PC-3 (cell line): ENCODE results near the gene PCLAF.
"Not testable (repeated sequence)": the region's sequence is repeated elsewhere in the genome, so short reads cannot be mapped to it uniquely, and the experiment has no call there.

Experiments used
- EZH2 ChIP-seq: fragments of 300-600 bp; sonication (generic); IDR thresholded peaks from one replicate; pipeline ENCODE4 v1.6.1; 2017; ENCODE audit warnings: antibody characterized with exemption, mild to moderate bottlenecking, low read length; ENCODE audit not compliant: unreplicated experiment
- EZH2phosphoT487 ChIP-seq: fragments of 300-600 bp; sonication (generic); IDR thresholded peaks from 2 replicates; pipeline ENCODE4 v1.6.1; 2018; ENCODE audit warnings: mild to moderate bottlenecking, antibody characterized with exemption, low read length, borderline replicate concordance
- TF ChIP-seq, protein P1 (sequence below): fragments of 300-600 bp; sonication (generic); conservative IDR thresholded peaks from 2 replicates; pipeline ENCODE4 v1.5.1; 2017; ENCODE audit warnings: antibody characterized with exemption, low read depth, mild to moderate bottlenecking, low read length

DNA sequence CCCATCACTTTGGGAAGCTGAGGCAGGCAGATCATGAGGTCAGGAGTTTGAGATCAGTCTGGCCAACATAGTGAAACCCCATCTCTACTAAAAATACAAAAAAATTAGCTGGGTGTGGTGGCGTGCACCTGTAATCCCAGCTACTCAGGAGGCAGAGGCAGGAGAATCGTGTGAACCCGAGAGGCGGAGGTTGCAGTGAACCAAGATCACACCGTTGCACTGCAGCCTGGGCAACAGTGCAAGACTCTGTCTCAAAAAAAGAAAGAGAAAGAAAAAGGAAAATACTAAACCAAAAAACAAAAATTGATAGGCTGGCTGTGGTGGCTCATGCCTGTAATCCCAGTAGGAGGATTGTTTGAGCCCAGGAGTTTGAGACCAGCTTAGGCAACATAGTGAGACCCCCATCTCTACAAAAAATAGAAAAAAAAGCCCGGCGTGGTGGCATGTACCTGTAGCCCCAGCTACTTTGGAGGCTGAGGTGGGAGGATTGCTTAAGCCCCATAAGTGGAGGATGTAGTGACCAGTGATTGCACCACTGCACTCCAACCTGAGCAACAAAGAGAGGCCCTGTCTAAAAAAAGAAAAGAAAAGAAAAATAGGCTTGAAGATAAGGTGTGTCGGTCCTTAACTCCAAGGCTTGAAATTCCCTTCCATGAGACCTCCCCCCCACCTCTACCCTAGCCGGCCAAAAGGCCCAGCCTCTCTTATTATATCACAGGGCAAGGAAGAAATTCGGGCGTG lies 941 bp downstream of the PCLAF start:
- TF ChIP-seq, protein P1, sequence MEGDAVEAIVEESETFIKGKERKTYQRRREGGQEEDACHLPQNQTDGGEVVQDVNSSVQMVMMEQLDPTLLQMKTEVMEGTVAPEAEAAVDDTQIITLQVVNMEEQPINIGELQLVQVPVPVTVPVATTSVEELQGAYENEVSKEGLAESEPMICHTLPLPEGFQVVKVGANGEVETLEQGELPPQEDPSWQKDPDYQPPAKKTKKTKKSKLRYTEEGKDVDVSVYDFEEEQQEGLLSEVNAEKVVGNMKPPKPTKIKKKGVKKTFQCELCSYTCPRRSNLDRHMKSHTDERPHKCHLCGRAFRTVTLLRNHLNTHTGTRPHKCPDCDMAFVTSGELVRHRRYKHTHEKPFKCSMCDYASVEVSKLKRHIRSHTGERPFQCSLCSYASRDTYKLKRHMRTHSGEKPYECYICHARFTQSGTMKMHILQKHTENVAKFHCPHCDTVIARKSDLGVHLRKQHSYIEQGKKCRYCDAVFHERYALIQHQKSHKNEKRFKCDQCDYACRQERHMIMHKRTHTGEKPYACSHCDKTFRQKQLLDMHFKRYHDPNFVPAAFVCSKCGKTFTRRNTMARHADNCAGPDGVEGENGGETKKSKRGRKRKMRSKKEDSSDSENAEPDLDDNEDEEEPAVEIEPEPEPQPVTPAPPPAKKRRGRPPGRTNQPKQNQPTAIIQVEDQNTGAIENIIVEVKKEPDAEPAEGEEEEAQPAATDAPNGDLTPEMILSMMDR: not testable (repeated sequence)
- TF ChIP-seq EZH2, EZH2phosphoT487: not testable (repeated sequence)
